ENCODE data around the gene EPHA3.

EPHA3 gene

DNA sequence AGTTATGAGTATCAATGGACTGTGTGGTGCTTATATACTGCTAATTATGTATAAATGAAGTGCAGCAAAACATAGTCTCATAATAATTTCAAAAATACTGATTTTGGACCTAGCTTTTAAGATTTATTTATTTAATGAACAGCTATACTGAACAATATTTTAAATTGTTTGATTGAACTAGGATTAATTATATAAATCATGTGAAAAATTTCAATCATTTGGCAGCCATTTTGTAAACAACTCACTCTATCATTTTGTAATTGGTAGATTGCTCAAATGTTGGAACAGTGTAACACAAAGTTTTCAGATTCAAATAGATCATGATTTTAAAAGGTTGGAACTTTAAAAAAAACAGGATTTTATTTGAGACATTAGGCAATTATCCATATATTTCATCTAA lies 47.0 kb downstream of the EPHA3 start:
- DNase-seq = no peak

DNA sequence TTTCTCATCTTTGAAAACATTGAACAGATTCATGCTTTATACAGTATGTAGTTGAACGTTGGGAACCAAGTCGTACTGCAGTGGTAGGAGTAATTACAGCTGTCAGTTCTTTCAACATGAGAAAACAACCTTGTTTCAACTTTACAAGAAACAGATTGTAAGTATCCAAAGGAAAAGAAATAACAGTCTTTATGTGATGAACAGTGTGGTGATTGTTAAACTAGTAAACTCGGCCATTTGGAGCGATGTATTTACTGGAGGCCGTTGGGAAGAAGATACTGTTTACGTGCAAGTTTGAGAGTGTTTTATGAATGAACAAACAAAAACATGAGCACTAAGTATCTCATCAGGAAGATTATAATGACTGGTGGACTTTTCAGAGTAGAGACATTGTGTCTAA lies 48.4 kb downstream of the EPHA3 start:
- DNase-seq = no peak

DNA sequence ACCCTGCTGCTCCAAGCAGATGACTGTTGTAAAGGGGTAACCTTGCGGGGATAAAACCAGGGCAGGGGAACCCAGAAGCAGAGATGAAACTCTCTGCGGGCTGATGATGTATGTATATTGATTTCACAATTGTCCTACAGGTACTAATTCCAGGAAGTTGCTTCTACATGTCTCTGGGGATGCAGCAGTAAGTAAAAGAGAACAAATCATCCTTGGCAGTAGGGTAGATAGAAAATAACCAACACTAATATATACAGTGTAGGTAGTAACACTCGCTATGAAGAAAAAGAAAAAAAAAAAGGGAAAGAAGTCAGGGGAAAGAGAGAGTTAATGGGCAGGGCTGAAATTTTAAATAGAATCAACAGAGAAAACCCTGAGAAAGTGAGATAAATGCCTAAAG lies 50.2 kb downstream of the EPHA3 start:
- DNase-seq = no peak

DNA sequence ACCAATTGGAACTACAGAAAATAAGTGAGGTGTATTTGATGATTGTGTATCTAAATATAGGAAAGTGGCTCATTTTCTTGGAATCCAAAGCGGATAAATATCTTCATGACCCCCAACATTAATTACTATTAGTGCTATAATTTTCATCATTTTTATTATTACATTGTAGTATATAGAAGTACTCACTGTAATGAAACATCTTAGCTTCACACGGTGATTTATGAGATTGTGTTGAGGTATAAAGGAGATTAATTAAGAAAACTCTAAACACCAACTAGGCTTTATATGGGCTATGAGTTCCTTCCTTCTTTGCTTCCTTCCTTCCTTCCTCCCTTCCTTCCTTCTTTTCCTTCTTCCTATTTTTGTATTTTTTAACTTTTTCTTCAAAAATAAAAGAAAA lies 52.2 kb downstream of the EPHA3 start:
- DNase-seq = no peak

DNA sequence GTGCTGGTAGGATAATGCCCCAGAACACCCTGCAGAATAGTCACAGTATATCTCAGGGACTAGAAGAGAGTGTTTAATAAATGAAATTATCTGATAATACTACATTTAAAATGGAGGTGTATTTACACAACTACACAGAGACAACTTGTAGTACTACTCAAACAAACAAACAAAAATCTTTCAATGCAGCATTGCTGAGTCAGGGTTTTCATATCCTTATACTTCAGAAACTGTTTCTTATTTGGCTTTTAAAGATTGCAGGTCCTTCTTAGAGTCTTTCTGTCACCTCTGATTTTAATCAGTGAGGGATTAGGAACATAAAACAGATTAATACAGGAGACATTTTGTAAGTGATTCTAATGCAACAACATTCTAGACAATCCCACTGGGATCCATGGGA lies 57.4 kb downstream of the EPHA3 start:
- DNase-seq = no peak

DNA sequence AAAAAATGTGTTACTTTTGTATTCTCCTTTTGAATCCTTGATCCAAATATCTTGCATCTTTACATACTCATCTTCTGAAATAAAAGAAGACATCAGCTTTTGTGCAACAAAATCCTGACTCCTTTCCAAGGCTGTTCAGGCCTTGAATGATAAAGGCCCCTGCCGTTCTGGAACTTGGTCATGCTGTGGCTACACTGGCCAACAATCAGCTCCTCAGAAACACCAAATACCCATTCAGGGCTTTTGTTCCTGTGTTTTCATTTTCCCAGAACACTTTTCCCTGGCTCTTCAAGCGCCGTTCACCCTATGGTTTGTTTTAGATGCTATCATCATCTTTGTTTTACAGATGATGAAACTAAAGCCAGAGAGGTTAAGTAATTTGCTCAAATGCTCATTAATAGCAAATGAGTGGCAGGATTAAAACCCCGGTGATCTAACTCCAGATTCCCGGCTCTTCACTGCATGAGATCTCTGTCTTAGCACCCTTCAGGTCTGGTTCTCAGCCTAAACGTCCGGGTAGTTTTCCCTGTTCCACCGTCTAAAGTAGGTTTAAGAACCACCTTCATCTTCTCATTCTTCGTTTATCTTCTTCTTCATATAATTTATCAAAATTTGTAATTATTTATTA lies 58.3 kb downstream of the EPHA3 start:
- no peak for DNase-seq

DNA sequence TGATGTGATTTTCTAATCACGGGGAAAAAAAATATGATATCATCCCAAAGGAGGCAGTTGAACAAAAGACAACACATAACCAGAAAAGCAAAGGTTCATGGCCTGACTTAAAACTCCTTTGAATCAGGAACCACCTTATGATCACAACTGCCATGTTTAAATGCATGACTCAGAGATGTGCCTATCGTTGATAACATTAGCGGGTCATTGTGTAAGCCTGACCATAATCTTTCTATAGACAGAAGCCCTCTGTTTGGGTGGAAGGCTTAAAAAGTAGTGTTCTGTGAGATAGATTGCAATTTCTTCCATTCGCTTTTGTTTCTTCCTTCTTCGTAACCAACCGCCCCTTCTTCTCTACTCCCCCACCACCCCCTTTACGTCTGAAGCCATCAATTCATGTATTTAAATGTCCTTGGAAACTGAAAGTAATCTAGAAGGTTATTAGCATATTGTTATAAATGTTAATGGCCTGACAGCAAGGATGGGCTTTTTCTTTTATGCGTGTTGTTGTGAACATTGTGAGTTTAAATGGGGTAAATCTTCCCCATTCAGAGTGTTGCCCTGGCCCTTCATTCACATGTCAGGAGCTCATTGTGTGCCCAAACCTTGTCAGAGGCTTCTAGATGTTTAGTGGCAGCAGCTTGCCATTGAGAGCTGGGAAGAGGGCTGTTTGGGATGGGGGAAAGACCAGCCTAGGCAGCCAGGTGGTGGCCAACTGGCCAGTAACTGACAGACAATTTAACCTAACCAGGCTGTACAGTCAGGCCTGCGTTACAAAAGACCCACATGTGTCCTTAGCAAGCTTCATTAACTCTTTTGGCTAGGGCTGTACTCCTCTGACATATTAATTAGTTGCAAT lies 64.5 kb downstream of the EPHA3 start:
- no peak for DNase-seq

DNA sequence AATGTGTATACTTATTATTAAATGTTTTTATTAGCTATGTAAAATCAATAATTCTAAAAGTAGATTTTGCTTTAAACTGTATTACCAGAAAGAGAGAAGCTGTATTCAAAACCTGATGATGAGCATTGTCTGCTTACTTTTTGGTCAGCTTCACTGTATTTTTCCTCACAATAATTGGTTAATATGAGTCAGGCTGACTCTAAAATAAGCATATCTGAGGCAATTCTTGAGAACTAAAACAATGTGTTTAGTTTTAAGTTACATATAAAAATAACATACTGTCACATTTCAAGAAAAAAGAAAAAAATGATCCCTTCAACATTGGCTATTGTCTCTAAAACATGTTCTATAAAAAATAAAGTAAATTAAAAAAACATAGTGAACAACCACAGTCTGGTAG lies 66.1 kb downstream of the EPHA3 start:
- DNase-seq = no peak

DNA sequence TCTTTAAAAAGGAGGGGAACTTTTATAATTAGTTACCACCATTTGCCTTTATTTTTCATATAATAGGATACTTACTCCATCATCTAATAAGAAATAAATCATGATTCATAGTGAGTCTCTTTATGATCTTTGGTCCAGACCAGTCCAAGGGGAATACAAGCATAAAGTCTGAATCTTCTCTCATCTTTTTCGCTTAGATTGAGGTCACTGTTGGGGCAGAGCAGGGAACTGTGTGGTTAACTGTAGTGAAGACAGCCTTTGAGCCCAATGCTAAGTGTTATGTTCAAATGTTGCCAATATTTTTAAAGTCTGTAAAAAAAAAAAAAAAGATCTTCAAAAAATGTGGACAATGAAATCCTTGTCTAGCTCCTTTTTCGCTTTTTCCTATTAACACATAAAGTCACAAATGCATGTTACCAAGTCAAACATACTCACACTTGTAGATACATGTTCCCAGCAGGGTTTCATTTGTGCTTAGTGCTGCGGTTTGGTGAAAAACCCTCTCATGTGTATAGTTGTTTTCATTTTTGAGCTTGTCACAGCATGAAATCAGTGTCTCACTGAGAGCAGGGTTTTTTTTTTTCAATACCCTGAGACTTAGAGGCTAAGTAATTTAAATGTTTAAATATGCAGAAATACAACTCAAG lies 72.1 kb downstream of the EPHA3 start:
- DNase-seq = no peak

DNA sequence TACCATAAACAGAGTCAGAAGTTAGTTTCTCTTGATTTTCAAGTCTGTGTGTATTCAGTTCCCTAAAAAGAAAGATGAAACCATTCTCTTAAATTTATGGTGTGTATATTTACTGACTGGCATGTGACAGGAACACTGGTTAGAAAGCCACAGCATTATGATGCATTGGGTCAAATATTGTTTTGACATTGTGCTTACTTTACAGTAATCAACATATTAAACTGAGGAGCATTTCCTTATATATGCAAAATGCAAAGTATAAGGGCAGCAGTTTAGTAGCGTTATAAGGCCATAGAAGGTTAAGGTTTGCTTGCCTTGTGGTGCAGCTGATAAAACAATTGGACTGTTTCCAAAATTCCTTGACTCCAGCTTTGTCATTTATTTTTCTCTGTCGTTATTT lies 72.9 kb downstream of the EPHA3 start:
- no peak for DNase-seq

DNA sequence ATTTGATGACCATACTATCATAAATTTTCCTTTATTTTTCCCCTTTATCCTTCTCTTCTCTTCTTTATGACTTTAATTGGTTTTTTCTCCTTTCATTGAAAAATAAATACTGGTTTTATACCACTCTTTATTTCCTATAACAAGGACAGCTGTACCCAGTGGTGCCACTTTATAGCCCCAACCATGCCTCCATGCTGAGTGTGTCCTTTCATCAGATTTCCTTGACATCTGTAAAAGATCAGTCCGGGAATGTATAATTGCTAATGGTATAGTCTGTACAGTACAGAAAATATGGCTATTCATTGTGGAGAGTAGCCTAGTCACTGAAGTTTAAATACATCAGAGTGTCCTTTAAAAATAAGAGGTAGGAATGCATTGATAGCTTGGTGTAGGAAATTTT lies 74.6 kb downstream of the EPHA3 start:
- no peak for DNase-seq

DNA sequence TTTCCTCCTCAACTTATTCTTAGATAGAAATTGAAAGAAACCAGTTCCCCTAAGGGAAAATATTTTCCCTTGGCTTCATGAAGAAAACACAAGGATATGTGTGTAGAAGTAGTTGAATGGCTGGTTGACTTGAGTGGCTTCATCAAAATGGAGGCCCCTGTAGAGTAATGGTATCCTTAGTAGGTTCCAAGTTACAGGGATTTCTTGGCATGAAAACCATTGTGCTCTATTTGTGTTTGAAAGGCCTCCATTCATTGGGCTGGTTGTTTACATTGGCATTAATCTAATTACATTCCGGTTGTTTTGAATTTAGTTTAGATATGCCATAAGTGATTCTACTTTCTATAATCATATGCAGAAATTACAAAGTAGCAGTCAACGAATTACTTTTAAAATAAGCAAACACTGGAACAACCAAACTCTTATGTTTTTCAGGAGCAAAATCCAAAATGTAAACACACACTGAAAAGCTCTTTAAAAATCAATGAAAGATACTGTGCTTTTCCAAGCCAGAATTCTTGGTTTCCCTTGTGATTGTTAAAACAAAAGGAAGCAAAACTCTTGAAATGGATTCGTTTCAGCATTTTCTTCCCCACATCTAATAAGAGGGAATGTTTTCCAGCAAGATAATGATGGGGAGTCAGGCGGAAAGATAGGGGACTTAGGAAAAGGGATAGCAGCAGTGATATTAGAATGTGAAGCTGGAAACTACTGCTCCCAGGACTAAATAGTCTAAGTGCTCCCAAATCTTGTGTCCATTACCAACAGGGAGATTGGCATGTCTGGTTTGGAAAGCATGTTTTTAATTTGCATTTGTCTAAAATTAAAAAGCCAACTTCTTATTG lies 77.0 kb downstream of the EPHA3 start:
- no peak for DNase-seq

DNA sequence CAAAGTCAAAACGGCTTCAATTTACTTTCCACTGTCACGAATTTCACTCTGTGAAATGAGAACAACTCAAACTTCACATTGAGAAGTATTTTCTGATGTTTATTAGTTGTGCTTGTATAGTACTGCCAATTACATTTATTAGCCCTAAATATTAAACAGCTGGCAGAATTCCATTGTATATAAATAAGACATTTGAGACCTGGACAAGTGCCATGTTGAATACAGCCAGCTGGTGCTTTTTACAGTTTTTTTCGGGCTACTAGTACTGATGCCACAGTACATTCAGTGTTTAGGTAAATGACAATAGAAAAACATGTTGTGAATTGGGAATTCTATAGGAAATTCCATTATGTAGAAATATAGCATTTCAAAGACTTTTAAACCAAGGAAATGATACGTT lies 79.0 kb downstream of the EPHA3 start:
- no peak for DNase-seq

DNA sequence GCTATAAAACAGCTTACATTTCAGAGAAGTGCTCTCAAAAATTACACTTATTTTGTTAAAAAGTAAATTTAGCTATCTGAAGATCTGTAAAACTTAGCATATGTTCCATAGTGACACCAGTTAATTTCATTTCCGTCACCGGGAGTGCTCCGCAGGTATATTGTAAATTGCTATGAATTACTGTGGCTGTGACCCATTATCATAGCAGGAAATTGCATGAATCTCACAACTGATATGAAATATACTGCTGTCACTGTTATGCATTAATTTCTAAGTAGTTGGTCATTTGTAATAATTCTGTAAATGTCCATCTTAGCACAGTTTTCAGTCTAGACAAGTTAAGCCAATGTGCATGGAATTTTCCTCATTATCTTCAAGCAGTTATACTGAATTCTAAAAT lies 91.2 kb downstream of the EPHA3 start:
- DNase-seq = no peak

DNA sequence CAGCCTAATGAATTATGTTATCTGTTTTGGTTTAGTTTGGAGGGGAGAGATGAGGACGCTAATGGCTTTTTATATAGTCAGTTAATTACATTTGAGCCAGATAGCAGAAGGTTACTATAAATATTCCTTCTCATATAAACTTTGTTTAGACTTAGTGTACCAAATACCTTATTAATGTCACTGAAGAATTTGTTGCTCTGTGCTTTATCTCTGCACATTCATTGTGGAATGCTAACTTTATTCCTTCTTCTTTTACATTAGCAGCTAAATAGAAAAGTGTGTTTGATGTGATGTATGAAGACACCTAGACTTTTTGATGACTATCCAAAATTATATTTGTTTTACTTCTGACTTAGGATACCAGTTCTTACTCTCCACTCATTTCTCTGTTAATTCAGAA lies 105.2 kb downstream of the EPHA3 start:
- no peak for DNase-seq

DNA sequence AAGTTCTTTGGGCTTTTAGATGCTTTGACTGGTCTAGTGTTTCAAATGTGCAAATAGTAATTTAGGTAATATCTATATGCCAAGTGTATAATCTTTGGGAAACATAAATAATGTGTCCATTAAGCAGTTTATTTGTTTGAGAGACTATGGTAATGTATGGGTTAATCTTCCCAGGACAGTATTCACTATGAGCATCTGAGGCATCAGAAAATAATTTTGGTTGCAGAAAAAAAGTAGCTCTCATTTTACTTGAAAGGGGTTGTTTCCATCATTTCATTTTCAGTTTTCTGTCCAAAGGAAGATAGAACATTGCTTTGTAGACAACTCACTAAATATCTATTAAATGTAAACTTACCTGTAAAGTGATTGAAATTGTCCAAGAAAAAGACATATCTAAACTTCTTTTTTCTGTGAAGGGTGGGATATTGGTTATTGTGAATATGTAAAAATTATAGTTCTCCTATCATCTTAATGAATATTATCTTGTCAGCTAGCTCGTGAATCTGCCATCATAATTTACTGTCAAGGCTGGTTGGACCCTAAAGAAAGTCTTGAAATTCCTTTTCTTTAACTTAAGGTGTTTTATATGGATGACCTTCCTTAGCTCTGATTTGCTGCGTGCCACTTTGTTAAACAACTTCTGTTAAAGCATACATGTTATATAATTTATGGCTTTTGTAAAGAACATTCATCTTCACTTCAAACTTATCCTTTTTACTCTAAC lies 108.8 kb downstream of the EPHA3 start:
- no peak for DNase-seq

DNA sequence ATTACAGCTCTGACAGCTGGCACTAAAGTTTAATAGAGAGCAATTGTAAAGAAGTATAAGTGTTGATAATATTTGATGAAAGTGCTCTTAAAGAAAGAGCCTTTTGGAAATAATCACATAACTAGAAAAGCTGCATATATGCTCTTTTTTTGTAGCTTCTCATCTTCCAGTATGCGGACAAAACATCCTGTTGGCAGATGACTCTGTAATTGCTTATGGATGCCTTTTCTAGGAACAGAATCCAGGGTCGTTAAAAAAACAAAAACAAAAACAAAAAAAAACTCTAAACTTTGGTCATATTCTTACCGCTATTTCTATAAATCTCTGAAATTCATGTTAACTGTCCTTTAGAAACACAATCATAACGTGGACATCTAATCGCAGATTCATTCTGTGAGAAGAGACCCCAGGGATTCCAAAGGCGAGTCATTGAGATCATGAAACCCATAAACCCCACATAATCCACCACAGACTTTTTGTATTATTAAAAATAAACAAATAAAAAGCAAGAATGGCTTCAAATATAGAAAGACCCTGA lies 109.8 kb downstream of the EPHA3 start:
- no peak for DNase-seq

DNA sequence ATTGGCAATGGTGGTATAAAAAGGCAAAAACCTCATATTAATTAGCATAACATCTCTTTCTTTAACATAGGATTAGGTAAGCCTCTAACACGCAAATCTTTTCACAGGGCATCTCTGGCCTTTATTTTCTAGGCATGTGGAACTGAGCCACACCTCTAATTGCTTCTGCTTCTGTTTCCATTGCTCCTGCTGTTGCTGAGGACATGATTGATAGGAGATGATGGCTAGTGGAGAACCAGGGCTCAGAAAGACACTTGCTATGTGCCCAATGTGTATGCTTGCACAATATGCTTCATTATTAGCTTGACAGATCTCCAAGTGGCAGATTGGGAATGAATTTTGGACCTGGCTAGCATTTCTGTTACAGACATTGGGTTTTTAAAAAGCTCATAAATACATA lies 114.5 kb downstream of the EPHA3 start:
- no peak for DNase-seq

DNA sequence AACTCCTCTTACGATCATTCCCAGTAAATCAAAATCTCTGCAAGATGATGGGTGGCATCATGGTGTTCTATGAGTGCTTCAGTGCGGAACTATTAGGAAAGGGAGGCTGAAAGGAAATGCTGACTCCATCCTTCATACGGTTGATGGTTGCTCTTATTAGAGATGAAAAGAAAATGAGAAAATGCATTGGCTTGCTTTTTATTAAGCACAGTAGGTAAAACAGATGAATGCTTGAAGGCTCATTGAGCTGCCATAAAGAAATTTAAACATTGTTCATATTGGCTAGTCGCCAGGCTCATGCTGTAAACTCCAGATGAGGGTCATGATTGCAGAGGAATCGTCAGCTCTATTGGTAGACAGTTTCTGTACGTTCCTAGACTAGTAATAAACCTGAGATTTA lies 115.8 kb downstream of the EPHA3 start:
- no peak for DNase-seq

DNA sequence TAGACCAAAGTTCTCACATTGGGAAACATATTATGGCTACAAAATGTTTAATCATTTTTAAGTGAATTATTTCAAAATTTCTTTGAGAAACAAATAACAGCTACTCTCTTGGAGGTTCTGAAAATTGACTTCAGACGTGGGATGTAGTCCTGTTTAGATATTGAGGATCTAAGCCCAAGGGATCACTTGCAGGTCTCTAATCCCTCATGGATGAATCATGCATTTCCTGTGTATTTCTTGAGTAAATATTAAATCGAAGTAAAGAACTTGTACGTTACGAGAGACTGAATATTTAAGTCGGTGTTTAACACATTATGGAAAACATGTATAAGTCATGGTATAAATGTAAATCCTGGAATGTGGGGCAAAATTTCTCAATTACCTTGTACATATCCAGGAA lies 119.8 kb downstream of the EPHA3 start:
- DNase-seq = no peak

DNA sequence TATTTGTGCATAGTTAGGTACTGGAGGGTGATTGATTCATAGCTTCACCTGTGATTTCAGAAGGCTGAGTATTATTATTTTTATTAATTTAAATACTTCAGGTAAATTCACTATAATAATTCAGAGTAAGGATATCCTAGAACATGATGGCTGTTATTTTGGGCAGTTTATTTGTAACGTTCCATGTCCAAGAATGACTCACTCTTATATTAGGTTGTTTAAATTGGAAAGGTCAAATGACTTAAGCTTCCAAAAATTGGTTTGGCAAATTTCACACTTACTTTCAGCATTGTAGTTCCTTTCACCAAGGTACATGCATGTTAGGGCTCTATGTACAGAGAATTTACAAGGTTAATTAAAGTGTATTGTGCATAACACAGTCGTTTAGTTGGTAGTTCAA lies 120.2 kb downstream of the EPHA3 start:
- no peak for DNase-seq

DNA sequence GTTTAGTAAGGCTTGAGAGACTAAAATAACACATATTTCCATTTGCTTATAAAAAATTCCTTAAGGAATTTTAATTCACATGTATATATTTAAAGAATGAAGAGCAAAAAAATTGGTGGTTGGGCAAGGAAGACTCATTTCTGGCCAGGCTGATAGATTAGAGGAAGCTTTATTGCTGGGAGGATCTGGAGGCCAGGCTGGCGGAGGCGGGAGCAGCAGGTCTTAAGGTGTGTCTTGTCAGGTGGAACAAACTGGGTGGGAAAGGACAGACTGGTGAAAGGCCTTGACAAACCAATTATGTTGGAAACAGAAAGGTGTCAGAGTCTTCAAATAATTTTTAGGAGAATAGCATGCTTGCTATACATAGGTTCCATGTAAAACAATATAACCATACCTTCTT lies 124.7 kb downstream of the EPHA3 start:
- DNase-seq = no peak

Measured in stimulated activated CD4-positive, alpha-beta T cell treated with anti-CD3 and anti-CD28 coated beads, Interleukin-2, amount 100 ng/mL, for 48 hours (primary cell).